Measurements from ENCODE around the gene CACNA2D2.

The CACNA2D2 gene

GRCh38 chr3:50317300-50317699 is 186.1 kb downstream of the CACNA2D2 start:
- Histone ChIP-seq H3K9me3 (ENCODE audit: control insufficient read depth, low read length) (no peaks in the 10 kb centered on the region), H3K27me3 (ENCODE audit: control insufficient read depth, insufficient read depth, low read length, poor library complexity, severe bottlenecking) (no peaks in the 10 kb centered on the region), H3K4me3 (ENCODE audit: insufficient read depth, low read depth, low read length) (no peak overlapping the region), H3K36me3 (ENCODE audit: control insufficient read depth, insufficient read depth, low read length) (peaks cover 20% of the 10 kb centered on the region), H3K27ac (ENCODE audit: insufficient read depth, low read depth, low read length, poor library complexity, severe bottlenecking) (no peak overlapping the region), H3K4me1 (ENCODE audit: control insufficient read depth, insufficient read depth, low read length) (peaks cover 20% of the 10 kb centered on the region)
- 90 to 93% methylated on average over 6 of the region's 6 CpGs for WGBS, 2 experiments

- H3K9me3 ChIP-seq (ENCODE audit: control insufficient read depth, low read length), result no peaks in the 10 kb centered on the region
- no peak overlapping the region for H3K27ac ChIP-seq (ENCODE audit: insufficient read depth, low read depth, low read length, poor library complexity, severe bottlenecking)
- 86 to 87% methylated on average over 9 of the region's 9 CpGs for WGBS, 2 experiments
- H3K4me1 ChIP-seq (ENCODE audit: control insufficient read depth, insufficient read depth, low read length), result peaks cover 16% of the 10 kb centered on the region
- H3K27me3 ChIP-seq (ENCODE audit: control insufficient read depth, insufficient read depth, low read length, poor library complexity, severe bottlenecking), result no peaks in the 10 kb centered on the region
- peaks cover 20% of the 10 kb centered on the region for H3K36me3 ChIP-seq (ENCODE audit: control insufficient read depth, insufficient read depth, low read length)
- no peak overlapping the region for H3K4me3 ChIP-seq (ENCODE audit: insufficient read depth, low read depth, low read length)
Observed at GRCh38 chr3:50316657-50317242, 186.7 kb downstream of the CACNA2D2 start.

GRCh38 chr3:50314816-50315215 is 188.6 kb downstream of the CACNA2D2 start:
- Histone ChIP-seq H3K4me3 (ENCODE audit: insufficient read depth, low read depth, low read length) (no peak overlapping the region), H3K27me3 (ENCODE audit: control insufficient read depth, insufficient read depth, low read length, poor library complexity, severe bottlenecking) (no peaks in the 10 kb centered on the region), H3K36me3 (ENCODE audit: control insufficient read depth, insufficient read depth, low read length) (peaks cover 20% of the 10 kb centered on the region), H3K4me1 (ENCODE audit: control insufficient read depth, insufficient read depth, low read length) (peaks cover 8% of the 10 kb centered on the region), H3K9me3 (ENCODE audit: control insufficient read depth, low read length) (no peaks in the 10 kb centered on the region), H3K27ac (ENCODE audit: insufficient read depth, low read depth, low read length, poor library complexity, severe bottlenecking) (no peak overlapping the region)
- 92 to 95% methylated on average over 4 of the region's 4 CpGs for WGBS, 2 experiments

GRCh38 chr3:50314342-50314741 is 189.1 kb downstream of the CACNA2D2 start:
- 96 to 98% methylated on average over 3 of the region's 3 CpGs for WGBS, 2 experiments
- peaks cover 16% of the 10 kb centered on the region for H3K36me3 ChIP-seq (ENCODE audit: control insufficient read depth, insufficient read depth, low read length)
- no peak overlapping the region for H3K4me3 ChIP-seq (ENCODE audit: insufficient read depth, low read depth, low read length)
- H3K9me3 ChIP-seq (ENCODE audit: control insufficient read depth, low read length), result no peaks in the 10 kb centered on the region
- H3K4me1 ChIP-seq (ENCODE audit: control insufficient read depth, insufficient read depth, low read length), result peaks cover 7% of the 10 kb centered on the region
- H3K27me3 ChIP-seq (ENCODE audit: control insufficient read depth, insufficient read depth, low read length, poor library complexity, severe bottlenecking), result no peaks in the 10 kb centered on the region
- no peak overlapping the region for H3K27ac ChIP-seq (ENCODE audit: insufficient read depth, low read depth, low read length, poor library complexity, severe bottlenecking)
